Measurements from ENCODE around the gene NACC2. TPM values are rescaled to one million over a fixed set of nuclear protein-coding genes. Genes with fewer than 3 reads are reported as not detected.
A peak's percentile ranks its signal among the peaks of the same experiment; 100 is the strongest.

NACC2 gene
- total and polyA plus RNA-seq, 2 experiments from 2014 or later: 3.8 to 20.8 TPM

DNA sequence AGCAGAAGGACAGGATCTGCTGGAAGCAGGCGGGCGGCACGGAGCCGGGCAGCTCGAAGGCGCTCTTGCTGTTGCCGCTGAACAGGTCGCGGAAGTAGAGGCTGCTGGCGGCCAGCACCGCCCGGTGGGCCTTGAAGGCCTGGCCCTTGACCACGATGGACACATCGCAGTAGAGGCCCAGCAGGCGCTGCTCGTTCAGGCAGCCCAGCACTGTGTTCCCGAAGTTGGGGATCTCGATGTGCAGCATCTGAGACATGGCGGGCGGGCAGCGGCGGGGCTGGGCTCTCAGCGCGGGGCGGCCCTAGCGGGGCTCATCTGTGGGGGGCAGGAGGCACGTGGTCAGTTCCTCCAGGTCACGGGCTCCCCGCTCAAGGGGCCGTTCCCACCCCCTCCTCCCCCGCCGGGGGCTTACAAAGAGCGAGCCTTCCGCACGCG, 44.8 kb downstream of the NACC2 start:
- H2AFZ ChIP-seq: no peak overlapping the region
- H3K4me3 ChIP-seq: peak overlapping the region; percentile 78
- peaks cover 10% of the 10 kb centered on the region for H3K4me1 ChIP-seq (ENCODE audit: insufficient read depth)
- ATAC-seq (peak; percentile 1), DNase-seq (ENCODE audit: low spot score) (peak; percentile 44)
- Mint-ChIP-seq H3K36me3 (ENCODE audit: low read depth) (no peaks in the 10 kb centered on the region), H3K27ac (no peak overlapping the region), H3K4me1 (peaks cover 29% of the 10 kb centered on the region), H3K4me3 (peak overlapping the region; percentile 67), H3K27me3 (ENCODE audit: insufficient read depth, low read depth, poor library complexity) (peaks cover 8% of the 10 kb centered on the region), H3K9me3 (no peaks in the 10 kb centered on the region)
- H3K36me3 ChIP-seq (ENCODE audit: insufficient read depth): no peaks in the 10 kb centered on the region
- H3K27ac ChIP-seq (ENCODE audit: low read depth): no peak overlapping the region
- TF ChIP-seq CREB1 (CRISPR knock-in tag; IDR thresholded peaks at IDR 0.05; ENCODE audit: low read depth) (no peak), REST (IDR thresholded peaks at IDR 0.05; ENCODE audit: unreplicated experiment) (no peak), POLR2AphosphoS5 (IDR thresholded peaks at IDR 0.05; ENCODE audit: low read depth) (no peak), JUNB (IDR thresholded peaks at IDR 0.05; ENCODE audit: unreplicated experiment) (no peak), STAT1 (IDR thresholded peaks at IDR 0.05; ENCODE audit: unreplicated experiment) (no peak), ETS1 (IDR thresholded peaks at IDR 0.05) (no peak), NANOG (IDR thresholded peaks at IDR 0.05; ENCODE audit: borderline replicate concordance) (no peak)
- TF ChIP-seq, protein P1, sequence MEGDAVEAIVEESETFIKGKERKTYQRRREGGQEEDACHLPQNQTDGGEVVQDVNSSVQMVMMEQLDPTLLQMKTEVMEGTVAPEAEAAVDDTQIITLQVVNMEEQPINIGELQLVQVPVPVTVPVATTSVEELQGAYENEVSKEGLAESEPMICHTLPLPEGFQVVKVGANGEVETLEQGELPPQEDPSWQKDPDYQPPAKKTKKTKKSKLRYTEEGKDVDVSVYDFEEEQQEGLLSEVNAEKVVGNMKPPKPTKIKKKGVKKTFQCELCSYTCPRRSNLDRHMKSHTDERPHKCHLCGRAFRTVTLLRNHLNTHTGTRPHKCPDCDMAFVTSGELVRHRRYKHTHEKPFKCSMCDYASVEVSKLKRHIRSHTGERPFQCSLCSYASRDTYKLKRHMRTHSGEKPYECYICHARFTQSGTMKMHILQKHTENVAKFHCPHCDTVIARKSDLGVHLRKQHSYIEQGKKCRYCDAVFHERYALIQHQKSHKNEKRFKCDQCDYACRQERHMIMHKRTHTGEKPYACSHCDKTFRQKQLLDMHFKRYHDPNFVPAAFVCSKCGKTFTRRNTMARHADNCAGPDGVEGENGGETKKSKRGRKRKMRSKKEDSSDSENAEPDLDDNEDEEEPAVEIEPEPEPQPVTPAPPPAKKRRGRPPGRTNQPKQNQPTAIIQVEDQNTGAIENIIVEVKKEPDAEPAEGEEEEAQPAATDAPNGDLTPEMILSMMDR (conservative IDR thresholded peaks at IDR 0.05; ENCODE audit: low read depth in 2 of 2): no peak
- TF ChIP-seq, protein P2, sequence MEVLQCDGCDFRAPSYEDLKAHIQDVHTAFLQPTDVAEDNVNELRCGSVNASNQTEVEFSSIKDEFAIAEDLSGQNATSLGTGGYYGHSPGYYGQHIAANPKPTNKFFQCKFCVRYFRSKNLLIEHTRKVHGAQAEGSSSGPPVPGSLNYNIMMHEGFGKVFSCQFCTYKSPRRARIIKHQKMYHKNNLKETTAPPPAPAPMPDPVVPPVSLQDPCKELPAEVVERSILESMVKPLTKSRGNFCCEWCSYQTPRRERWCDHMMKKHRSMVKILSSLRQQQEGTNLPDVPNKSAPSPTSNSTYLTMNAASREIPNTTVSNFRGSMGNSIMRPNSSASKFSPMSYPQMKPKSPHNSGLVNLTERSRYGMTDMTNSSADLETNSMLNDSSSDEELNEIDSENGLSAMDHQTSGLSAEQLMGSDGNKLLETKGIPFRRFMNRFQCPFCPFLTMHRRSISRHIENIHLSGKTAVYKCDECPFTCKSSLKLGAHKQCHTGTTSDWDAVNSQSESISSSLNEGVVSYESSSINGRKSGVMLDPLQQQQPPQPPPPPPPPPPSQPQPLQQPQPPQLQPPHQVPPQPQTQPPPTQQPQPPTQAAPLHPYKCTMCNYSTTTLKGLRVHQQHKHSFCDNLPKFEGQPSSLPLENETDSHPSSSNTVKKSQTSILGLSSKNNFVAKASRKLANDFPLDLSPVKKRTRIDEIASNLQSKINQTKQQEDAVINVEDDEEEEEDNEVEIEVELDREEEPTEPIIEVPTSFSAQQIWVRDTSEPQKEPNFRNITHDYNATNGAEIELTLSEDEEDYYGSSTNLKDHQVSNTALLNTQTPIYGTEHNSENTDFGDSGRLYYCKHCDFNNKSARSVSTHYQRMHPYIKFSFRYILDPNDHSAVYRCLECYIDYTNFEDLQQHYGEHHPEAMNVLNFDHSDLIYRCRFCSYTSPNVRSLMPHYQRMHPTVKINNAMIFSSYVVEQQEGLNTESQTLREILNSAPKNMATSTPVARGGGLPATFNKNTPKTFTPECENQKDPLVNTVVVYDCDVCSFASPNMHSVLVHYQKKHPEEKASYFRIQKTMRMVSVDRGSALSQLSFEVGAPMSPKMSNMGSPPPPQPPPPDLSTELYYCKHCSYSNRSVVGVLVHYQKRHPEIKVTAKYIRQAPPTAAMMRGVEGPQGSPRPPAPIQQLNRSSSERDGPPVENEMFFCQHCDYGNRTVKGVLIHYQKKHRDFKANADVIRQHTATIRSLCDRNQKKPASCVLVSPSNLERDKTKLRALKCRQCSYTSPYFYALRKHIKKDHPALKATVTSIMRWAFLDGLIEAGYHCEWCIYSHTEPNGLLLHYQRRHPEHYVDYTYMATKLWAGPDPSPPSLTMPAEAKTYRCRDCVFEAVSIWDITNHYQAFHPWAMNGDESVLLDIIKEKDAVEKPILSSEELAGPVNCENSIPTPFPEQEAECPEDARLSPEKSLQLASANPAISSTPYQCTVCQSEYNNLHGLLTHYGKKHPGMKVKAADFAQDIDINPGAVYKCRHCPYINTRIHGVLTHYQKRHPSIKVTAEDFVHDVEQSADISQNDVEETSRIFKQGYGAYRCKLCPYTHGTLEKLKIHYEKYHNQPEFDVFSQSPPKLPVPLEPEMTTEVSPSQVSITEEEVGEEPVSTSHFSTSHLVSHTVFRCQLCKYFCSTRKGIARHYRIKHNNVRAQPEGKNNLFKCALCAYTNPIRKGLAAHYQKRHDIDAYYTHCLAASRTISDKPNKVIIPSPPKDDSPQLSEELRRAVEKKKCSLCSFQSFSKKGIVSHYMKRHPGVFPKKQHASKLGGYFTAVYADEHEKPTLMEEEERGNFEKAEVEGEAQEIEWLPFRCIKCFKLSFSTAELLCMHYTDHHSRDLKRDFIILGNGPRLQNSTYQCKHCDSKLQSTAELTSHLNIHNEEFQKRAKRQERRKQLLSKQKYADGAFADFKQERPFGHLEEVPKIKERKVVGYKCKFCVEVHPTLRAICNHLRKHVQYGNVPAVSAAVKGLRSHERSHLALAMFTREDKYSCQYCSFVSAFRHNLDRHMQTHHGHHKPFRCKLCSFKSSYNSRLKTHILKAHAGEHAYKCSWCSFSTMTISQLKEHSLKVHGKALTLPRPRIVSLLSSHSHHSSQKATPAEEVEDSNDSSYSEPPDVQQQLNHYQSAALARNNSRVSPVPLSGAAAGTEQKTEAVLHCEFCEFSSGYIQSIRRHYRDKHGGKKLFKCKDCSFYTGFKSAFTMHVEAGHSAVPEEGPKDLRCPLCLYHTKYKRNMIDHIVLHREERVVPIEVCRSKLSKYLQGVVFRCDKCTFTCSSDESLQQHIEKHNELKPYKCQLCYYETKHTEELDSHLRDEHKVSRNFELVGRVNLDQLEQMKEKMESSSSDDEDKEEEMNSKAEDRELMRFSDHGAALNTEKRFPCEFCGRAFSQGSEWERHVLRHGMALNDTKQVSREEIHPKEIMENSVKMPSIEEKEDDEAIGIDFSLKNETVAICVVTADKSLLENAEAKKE (CRISPR knock-in tag; IDR thresholded peaks at IDR 0.05): no peak
- no peaks in the 10 kb centered on the region for H3K9me2 ChIP-seq (ENCODE audit: insufficient read depth)
- H4K20me1 ChIP-seq (replicated peaks; ENCODE audit: insufficient read depth): no peaks in the 10 kb centered on the region; the same call in 1 of the 2 replicates
- H3K27me3 ChIP-seq (ENCODE audit: insufficient read depth): no peaks in the 10 kb centered on the region; the same call in 1 of the 2 replicates
- H3K4me2 ChIP-seq: peak overlapping the region; percentile 92
- H3F3A ChIP-seq (replicated peaks; ENCODE audit: low read depth): peaks cover 9% of the 10 kb centered on the region; the same call in 1 of the 2 replicates
- H3K79me2 ChIP-seq (replicated peaks; ENCODE audit: insufficient read depth): no peaks in the 10 kb centered on the region
